GM12875 (cell line): Measurements from ENCODE around the gene E4F1.

ENCODE experiments used
- H3K4me3 ChIP-seq: one replicate; pipeline ENCODE4 v1.5.1; 2011; ENCODE audit warnings: low read depth, low read length, control low read depth
- CTCF ChIP-seq: IDR thresholded peaks from 2 replicates; pipeline ENCODE4 v1.5.1; 2011; ENCODE audit warnings: low read depth, mild to moderate bottlenecking, control low read depth, inconsistent platforms, low read length, moderate library complexity, borderline replicate concordance; ENCODE audit not compliant: insufficient read depth

The E4F1 gene

DNA sequence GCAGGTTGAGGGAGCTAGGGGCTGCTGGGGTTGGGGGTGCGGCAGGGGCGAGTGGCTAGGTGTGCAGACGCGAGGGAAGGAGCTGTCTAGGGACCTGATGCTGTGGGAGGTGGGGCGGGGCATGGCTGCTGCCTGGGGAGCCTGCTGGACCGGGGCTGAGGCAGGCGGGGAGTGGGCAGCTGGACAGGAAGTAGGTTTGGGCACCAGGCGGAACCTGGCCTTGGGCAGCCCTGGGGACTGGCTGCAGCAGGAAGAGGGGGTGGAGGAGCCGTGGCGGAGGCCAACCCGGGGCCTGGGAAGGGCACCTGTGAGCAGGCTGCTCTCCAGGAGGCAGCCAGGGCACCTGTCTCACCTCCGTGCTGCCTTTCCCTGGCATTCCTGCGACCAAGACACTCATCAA, 7.0 kb downstream of the E4F1 start:
- no peak for TF ChIP-seq CTCF
- no peak overlapping the region for H3K4me3 ChIP-seq

- TF ChIP-seq CTCF: no peak
- no peak overlapping the region for H3K4me3 ChIP-seq
Observed at GRCh38 chr16:2231016-2231931, 7.9 kb downstream of the E4F1 start.

DNA sequence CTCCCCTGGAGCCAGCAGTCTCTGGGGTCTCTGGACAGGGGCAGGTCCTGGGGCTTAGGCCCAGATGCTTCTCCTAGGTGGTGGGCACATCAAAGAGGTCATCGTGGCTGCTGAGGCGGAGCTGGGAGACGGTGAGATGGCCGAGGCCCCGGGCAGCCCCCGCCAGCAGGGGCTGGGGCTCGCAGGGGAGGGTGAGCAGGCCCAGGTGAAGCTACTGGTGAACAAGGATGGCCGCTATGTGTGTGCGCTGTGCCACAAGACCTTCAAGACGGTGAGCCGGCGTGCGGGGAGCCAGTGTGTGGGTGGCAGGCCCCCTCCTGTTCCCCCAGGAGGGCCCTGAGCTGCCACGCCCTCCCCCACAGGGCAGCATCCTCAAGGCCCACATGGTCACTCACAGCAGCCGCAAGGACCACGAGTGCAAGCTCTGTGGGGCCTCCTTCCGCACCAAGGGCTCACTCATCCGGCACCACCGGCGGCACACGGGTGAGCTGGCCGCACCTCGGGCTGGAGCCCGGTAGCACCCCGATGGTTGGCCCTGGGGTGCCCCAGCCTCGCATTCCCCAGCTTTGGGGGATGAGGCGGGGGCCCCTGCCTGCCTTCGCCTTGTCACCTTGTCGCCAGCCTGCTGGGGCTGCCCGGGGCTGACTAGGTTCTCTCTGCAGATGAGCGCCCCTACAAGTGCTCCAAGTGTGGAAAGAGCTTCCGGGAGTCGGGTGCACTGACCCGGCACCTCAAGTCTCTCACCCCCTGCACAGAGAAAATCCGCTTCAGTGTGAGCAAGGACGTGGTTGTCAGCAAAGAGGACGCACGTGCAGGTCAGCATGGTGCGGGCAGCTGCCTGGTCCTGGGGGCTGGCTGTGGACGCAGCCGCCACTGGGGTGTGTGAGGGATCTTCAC, 9.0 kb downstream of the E4F1 start:
- no peak for TF ChIP-seq CTCF
- H3K4me3 ChIP-seq: no peak overlapping the region

GRCh38 chr16:2233046-2233775, 9.8 kb downstream of the E4F1 start:
- no peak for TF ChIP-seq CTCF

DNA sequence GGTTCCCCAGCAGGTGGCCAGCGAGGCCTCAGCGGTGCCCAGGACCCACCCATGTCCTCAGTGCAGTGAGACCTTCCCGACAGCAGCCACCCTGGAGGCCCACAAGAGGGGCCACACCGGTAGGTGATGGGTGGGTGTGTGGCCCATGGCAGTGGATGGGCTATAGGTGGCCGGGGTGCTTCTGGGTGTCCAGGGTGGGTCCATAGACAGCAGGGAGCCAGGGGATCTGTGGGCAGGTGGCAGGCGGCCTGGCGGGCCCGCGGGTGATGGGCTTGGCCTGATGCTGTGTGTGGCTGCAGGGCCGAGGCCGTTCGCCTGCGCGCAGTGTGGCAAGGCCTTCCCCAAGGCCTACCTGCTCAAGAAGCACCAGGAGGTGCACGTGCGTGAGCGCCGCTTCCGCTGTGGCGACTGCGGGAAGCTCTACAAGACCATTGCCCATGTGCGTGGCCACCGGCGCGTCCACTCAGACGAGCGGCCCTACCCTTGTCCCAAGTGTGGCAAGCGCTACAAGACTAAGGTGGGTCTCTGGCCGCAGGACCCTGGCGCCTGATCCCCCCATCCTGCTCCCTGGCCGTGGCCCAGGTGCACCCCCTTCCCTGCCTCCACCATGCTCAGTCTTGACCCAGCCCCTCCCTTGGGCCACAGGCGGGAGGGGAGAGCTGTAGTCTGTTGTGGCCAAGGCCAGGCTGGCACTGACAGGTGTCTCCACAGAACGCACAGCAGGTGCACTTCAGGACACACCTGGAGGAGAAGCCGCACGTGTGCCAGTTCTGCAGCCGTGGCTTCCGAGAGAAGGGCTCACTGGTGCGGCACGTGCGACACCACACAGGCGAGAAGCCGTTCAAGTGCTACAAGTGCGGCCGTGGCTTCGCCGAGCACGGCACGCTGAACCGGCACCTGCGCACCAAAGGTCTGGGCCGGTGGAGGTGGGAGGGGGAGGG, 10.8 kb downstream of the E4F1 start:
- TF ChIP-seq CTCF: no peak
- no peak overlapping the region for H3K4me3 ChIP-seq

More at GRCh38 chr16:2233046-2233775, 9.8 kb downstream of the E4F1 start:
- no peak overlapping the region for H3K4me3 ChIP-seq

DNA sequence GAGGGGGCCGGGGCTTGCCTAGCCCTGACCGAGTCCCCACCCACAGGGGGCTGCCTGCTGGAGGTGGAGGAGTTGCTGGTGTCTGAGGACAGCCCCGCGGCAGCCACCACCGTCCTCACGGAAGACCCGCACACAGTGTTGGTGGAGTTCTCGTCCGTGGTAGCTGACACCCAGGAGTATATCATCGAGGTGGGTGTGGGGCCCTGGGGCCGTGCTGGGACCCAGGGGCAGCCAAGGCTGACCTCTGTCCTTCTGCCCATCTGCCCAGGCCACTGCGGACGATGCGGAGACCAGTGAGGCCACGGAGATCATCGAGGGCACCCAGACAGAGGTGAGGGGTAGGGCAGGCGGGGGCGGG, 11.4 kb downstream of the E4F1 start:
- H3K4me3 ChIP-seq: no peak overlapping the region
- TF ChIP-seq CTCF: no peak
